Central memory CD8-positive, alpha-beta T cell (primary cell): ENCODE data around the gene KRTAP4-9.
"Not testable (repeated sequence)": the region's sequence is repeated elsewhere in the genome, so short reads cannot be mapped to it uniquely, and the experiment has no call there.

Experiments
- ATAC-seq: fragments of 150-1000 bp; cut with Tn5 transposase; replicated peaks from 2 replicates; pipeline ENCODE4 v1.10.0; 2022; ENCODE audit warnings: mild to moderate bottlenecking, moderate FRiP score, moderate number of reproducible peaks; ENCODE audit not compliant: poor library complexity, severe bottlenecking; ENCODE audit errors: extremely low read depth
- DNase-seq, 2 donors: peaks; one replicate each; pipeline ENCODE4 v3.0.0; 2021; ENCODE audit warnings: low spot score in 2 of 2
- H3K27ac Mint-ChIP-seq: one replicate; pipeline ENCODE4 v1.8.0; 2022; ENCODE audit warnings: low read depth, mild to moderate bottlenecking, moderate library complexity, mixed read lengths
- H3K27me3 Mint-ChIP-seq: one replicate; pipeline ENCODE4 v1.8.0; 2022; ENCODE audit warnings: mixed read lengths
- H3K36me3 Mint-ChIP-seq: one replicate; pipeline ENCODE4 v1.8.0; 2022; ENCODE audit warnings: mild to moderate bottlenecking, moderate library complexity, mixed read lengths; ENCODE audit not compliant: insufficient read depth
- H3K4me1 Mint-ChIP-seq: one replicate; pipeline ENCODE4 v1.8.0; 2022; ENCODE audit warnings: mixed read lengths
- H3K4me3 Mint-ChIP-seq: one replicate; pipeline ENCODE4 v1.8.0; 2022; ENCODE audit warnings: mild to moderate bottlenecking, moderate library complexity, mixed read lengths
- H3K9me3 Mint-ChIP-seq: one replicate; pipeline ENCODE4 v1.8.0; 2022; ENCODE audit warnings: mixed read lengths

The KRTAP4-9 gene

DNA sequence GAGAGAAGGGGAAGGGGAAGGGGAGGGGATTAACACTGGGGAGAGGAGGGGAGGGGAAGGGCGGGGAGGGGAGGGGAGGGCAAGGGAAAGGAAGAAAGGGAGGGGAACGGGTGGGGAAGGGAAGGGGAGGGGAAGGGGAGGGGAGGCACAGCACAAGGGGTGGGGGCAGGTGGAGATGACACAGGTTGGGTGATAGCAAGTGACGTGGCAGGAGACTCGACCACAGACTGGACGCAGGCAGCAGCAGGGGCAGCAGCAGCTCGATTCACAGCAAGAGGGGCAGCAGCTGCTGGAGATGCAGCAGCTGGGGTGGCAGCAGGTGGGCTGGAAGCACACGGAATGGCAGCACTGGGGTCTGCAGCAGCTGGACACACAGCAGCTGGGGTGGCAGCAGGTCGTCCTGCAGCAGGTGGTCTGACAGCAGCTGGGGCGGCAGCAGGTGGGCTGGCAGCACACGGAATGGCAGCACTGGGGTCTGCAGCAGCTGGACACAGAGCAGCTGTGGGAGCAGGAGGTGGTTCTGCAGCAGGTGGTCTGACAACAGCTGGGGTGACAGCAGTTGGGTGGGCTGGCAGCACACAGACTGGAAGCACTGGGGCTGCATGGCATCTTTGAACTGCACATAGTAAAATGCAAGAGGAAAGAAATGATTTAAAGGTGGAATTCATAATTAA is 3.5 kb upstream of the KRTAP4-9 start, which contains the start of gene KRTAP4-16:
KRTAP4-16 (minus strand) TSS at position 624 of the 674 bp plus-strand sequence; CDS start at position 624, 0 bp downstream.
- peak within 1 kb of the TSS; percentile 8 for H3K27ac Mint-ChIP-seq
- H3K9me3 Mint-ChIP-seq: no peaks in the 10 kb centered on the region
- no peak for DNase-seq
- H3K4me3 Mint-ChIP-seq: no peak within 1 kb of the TSS
- H3K36me3 Mint-ChIP-seq: peaks cover 1% of the 10 kb centered on the region
- H3K4me1 Mint-ChIP-seq: peaks cover 9% of the 10 kb centered on the region
- no peak for ATAC-seq
- peaks cover 44% of the 10 kb centered on the region for H3K27me3 Mint-ChIP-seq

GRCh38 chr17:41103896-41104295 is 1.3 kb upstream of the KRTAP4-9 start:
- H3K27me3 Mint-ChIP-seq: peaks cover 42% of the 10 kb centered on the region
- H3K36me3 Mint-ChIP-seq: peaks cover 1% of the 10 kb centered on the region
- H3K4me1 Mint-ChIP-seq: peaks cover 14% of the 10 kb centered on the region
- H3K27ac Mint-ChIP-seq: no peak overlapping the region
- no peaks in the 10 kb centered on the region for H3K9me3 Mint-ChIP-seq
- H3K4me3 Mint-ChIP-seq: no peak overlapping the region
- ATAC-seq (no peak), DNase-seq (no peak)

- not testable (repeated sequence) for H3K27ac Mint-ChIP-seq, H3K36me3 Mint-ChIP-seq, H3K9me3 Mint-ChIP-seq, ATAC-seq, DNase-seq, H3K4me3 Mint-ChIP-seq
- H3K27me3 Mint-ChIP-seq: peaks cover 45% of the 10 kb centered on the region
- H3K4me1 Mint-ChIP-seq: peaks cover 15% of the 10 kb centered on the region
Measured at GRCh38 chr17:41104386-41105038, 677 bp upstream of the KRTAP4-9 start.

DNA sequence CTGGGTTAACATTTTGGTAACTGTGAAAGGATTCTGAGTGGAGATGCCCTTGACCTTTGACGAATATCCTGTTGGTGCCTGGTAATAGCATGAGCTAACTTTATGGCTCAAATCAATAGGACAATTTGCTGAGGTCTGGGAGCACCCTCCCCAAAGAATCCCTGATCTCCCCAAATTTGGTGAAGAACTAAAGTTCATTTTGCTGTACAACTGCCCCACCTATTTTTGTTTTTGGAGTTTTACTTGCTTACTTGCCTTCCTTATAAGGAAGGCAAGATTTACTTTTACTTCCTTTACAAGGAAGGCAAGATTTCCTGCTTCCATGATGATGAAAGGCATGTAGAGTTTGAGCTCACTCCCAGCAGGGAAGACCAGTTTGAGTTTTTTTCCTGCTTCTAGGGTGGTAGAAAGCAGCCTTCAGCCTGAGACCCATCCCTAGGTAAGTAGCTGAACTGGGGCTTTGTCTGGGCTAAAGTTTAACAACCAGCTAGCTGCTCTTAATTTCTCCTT is 2.8 kb downstream of the KRTAP4-9 start:
- Mint-ChIP-seq H3K27me3 (peaks cover 53% of the 10 kb centered on the region), H3K4me1 (peaks cover 6% of the 10 kb centered on the region), H3K27ac (no peak overlapping the region), H3K9me3 (no peaks in the 10 kb centered on the region), H3K4me3 (no peak overlapping the region), H3K36me3 (peaks cover 1% of the 10 kb centered on the region)
- DNase-seq (no peak), ATAC-seq (no peak)

GRCh38 chr17:41108728-41109386 is 3.7 kb downstream of the KRTAP4-9 start:
- H3K27ac Mint-ChIP-seq, ATAC-seq, DNase-seq, H3K9me3 Mint-ChIP-seq, H3K4me1 Mint-ChIP-seq, H3K36me3 Mint-ChIP-seq: not testable (repeated sequence)
- peak overlapping the region; percentile 28 for H3K4me3 Mint-ChIP-seq
- H3K27me3 Mint-ChIP-seq: peaks cover 53% of the 10 kb centered on the region

DNA sequence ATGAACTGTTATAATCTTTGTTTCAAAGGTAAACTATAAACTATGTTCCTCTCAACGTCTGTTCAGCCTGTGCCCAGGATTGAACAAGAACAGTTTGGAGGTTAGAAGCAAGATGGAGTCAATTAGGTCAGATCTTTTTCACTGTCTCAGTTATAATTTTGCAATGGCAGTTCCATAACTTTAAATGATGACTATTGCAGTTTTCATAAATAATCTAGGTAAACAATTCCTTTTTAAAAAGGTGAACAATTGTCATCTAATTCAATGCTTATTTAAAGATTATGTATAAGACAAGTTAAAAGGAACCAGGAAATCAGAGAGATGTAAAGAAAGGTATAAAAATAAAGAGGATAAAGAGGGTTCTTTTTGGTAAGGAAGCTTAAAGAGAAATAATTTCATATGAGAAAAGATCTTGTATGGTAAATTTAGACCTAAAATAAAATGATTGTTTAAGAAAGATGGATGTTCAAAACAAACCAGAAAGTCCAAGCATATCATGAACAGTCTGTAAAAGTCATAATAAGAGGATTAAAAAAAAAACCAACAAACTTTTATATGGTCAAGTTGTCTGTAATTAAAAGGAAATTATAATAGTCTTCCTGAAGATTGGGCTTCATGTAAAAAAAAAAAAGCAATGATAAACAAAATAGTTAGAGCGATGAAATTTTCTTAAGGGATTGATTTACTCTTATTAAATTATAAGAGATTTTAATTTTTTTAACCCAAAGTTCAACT is 6.1 kb downstream of the KRTAP4-9 start:
- peak overlapping the region; percentile 48 for H3K27ac Mint-ChIP-seq
- no peak overlapping the region for H3K4me3 Mint-ChIP-seq
- ATAC-seq: no peak
- H3K27me3 Mint-ChIP-seq: peaks cover 62% of the 10 kb centered on the region
- no peak for DNase-seq
- H3K4me1 Mint-ChIP-seq: peaks cover 13% of the 10 kb centered on the region
- no peaks in the 10 kb centered on the region for H3K9me3 Mint-ChIP-seq
- H3K36me3 Mint-ChIP-seq: no peaks in the 10 kb centered on the region

DNA sequence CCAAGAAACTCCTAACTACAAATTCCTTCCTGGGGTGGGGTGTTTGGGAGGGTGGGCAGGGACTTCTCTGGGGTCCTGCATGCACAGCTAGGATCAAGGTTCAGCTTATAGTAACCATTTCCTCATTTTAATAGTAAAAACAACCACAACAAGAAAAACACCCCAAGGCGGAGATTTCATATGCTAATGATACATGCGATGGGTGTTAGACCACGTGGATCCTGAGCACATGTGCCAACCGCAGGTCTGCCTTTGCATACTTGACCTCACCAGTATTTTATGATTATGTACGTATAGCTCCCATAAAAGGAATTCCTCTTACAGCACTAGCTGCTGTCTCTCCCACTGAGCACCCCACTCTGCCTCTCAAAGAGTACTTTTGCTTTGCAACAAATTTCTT is 11.1 kb downstream of the KRTAP4-9 start:
- Mint-ChIP-seq H3K9me3 (no peaks in the 10 kb centered on the region), H3K27ac (no peak overlapping the region), H3K4me1 (peaks cover 30% of the 10 kb centered on the region), H3K4me3 (no peak overlapping the region), H3K27me3 (peaks cover 27% of the 10 kb centered on the region), H3K36me3 (no peaks in the 10 kb centered on the region)
- no peak for DNase-seq
- no peak for ATAC-seq

GRCh38 chr17:41117846-41118386 is 12.7 kb downstream of the KRTAP4-9 start, which contains the start of gene KRTAP4-11:
KRTAP4-11 (minus strand) TSS chr17:41118373; CDS start chr17:41118315, 58 bp downstream.
- H3K4me3 Mint-ChIP-seq: not testable (repeated sequence)

DNA sequence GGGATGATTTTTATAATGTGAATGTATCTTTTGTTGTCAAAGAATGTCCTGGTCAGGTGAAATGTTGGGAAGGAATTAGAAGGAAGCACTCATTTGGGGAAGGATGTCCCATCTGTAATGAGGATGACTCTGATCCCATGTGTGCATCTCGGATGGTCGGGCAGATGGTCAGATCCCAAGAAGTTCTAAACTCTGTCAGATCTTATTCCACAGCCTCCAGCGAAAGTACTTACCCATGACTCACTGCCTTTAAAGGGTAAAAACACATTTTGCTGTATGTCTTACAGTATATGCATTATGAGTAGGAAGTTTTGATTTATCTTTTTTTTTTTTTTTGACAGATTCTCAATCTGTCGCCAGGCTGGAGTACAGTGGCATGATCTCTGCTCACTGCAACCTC is 13.5 kb downstream of the KRTAP4-9 start:
- Mint-ChIP-seq H3K27me3 (peaks cover 22% of the 10 kb centered on the region), H3K27ac (no peak overlapping the region), H3K4me1 (peaks cover 39% of the 10 kb centered on the region), H3K36me3 (peaks cover 2% of the 10 kb centered on the region), H3K9me3 (no peaks in the 10 kb centered on the region), H3K4me3 (no peak overlapping the region)
- ATAC-seq (no peak), DNase-seq (no peak)

More at GRCh38 chr17:41117846-41118386, 12.7 kb downstream of the KRTAP4-9 start, which contains the start of gene KRTAP4-11:
- H3K27ac Mint-ChIP-seq, ATAC-seq, H3K9me3 Mint-ChIP-seq, DNase-seq, H3K36me3 Mint-ChIP-seq: not testable (repeated sequence)
- Mint-ChIP-seq H3K27me3 (peaks cover 22% of the 10 kb centered on the region), H3K4me1 (peaks cover 31% of the 10 kb centered on the region)

GRCh38 chr17:41119696-41120690 is 14.8 kb downstream of the KRTAP4-9 start:
- not testable (repeated sequence) for H3K9me3 Mint-ChIP-seq, H3K27ac Mint-ChIP-seq
- peak; percentile 67 for ATAC-seq

DNA sequence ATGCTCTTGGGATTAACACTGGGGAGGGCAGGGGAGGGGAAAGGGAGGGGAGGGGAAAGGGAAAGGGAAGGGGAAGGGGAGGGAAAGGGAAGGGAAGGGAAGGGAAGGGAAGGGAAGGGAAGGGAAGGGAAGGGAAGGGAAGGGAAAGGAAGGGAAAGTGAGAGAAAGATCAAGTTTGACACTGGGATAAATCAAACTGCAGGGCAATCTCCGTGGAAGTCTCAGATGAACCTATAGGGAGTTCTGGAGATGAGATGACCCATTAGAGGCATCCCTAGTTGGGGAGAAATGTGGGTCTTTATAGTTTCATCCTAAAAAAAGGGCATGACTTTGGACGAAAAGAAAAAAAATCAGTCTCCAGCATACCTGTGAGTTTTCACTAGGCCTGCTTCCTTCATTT is 16.6 kb downstream of the KRTAP4-9 start:
- H3K4me3 Mint-ChIP-seq: no peak overlapping the region
- H3K27me3 Mint-ChIP-seq: peaks cover under 1% of the 10 kb centered on the region
- no peaks in the 10 kb centered on the region for H3K9me3 Mint-ChIP-seq
- H3K4me1 Mint-ChIP-seq: peaks cover 56% of the 10 kb centered on the region
- DNase-seq (no peak), ATAC-seq (no peak)
- H3K36me3 Mint-ChIP-seq: peaks cover 5% of the 10 kb centered on the region
- H3K27ac Mint-ChIP-seq: no peak overlapping the region

More at GRCh38 chr17:41119696-41120690, 14.8 kb downstream of the KRTAP4-9 start:
- DNase-seq, H3K36me3 Mint-ChIP-seq: not testable (repeated sequence)
- H3K27me3 Mint-ChIP-seq: peaks cover 18% of the 10 kb centered on the region
- H3K4me3 Mint-ChIP-seq: peak overlapping the region; percentile 40
- H3K4me1 Mint-ChIP-seq: peaks cover 51% of the 10 kb centered on the region
